ENCODE results near the gene ZNF407. TPM values are rescaled to one million over a fixed set of nuclear protein-coding genes. Genes with fewer than 3 reads are reported as not detected.

The ZNF407 gene
- total and polyA plus RNA-seq, 12 donors = 2.5 to 14.9 (median 12.7) TPM

GRCh38 chr18:75104483-75104882 lies 506.8 kb downstream of the ZNF407 start:
- no peak for ATAC-seq
- H3K4me3 ChIP-seq = no peak overlapping the region
- H3K27ac ChIP-seq = no peak overlapping the region
- DNase-seq = no peak
- peaks cover 0 to 3% (median 0%) of the 10 kb centered on the region in 7 donors for H3K27me3 ChIP-seq
- WGBS, 2 donors = 92% methylated on average over 15 of the region's 15 CpGs
- H3K4me1 ChIP-seq = no peaks in the 10 kb centered on the region
- peaks cover 0 to 13% (median 0%) of the 10 kb centered on the region in 11 donors for H3K9me3 ChIP-seq
- TF ChIP-seq CTCF (IDR thresholded peaks at IDR 0.05) = no peak
- intact Hi-C loops (cut with DNase I) = no loop called here
- H3K36me3 ChIP-seq = no peaks in the 10 kb centered on the region

- no peak overlapping the region for H3K4me3 ChIP-seq
- peaks cover 0 to 3% (median 0%) of the 10 kb centered on the region in 7 donors for H3K27me3 ChIP-seq
- H3K27ac ChIP-seq = no peak overlapping the region
- DNase-seq = no peak
- H3K36me3 ChIP-seq = no peaks in the 10 kb centered on the region
- intact Hi-C loops (cut with DNase I) = no loop called here
- WGBS, 2 donors = 92% methylated on average over 15 of the region's 15 CpGs
- no peaks in the 10 kb centered on the region for H3K4me1 ChIP-seq
- TF ChIP-seq CTCF (IDR thresholded peaks at IDR 0.05) = no peak
- peaks cover 0 to 10% (median 0%) of the 10 kb centered on the region in 11 donors for H3K9me3 ChIP-seq
- ATAC-seq = no peak
These were observed 508.0 kb downstream of the ZNF407 start for GRCh38 chr18:75105551-75106254.

GRCh38 chr18:75106746-75107145 lies 509.1 kb downstream of the ZNF407 start:
- no peak for TF ChIP-seq CTCF (IDR thresholded peaks at IDR 0.05)
- no peaks in the 10 kb centered on the region for H3K4me1 ChIP-seq
- WGBS, 2 donors = 92 to 94% methylated on average over 13 of the region's 13 CpGs
- peaks cover 0 to 3% (median 0%) of the 10 kb centered on the region in 7 donors for H3K27me3 ChIP-seq
- no peak overlapping the region for H3K27ac ChIP-seq
- intact Hi-C loops (cut with DNase I) = no loop called here
- no peak for ATAC-seq
- H3K9me3 ChIP-seq = peaks cover 0 to 5% (median 0%) of the 10 kb centered on the region in 11 donors
- H3K4me3 ChIP-seq = no peak overlapping the region
- DNase-seq = no peak
- H3K36me3 ChIP-seq = no peaks in the 10 kb centered on the region

GRCh38 chr18:75107196-75107930 lies 509.7 kb downstream of the ZNF407 start:
- H3K36me3 ChIP-seq = no peaks in the 10 kb centered on the region
- no peaks in the 10 kb centered on the region for H3K9me3 ChIP-seq
- no peaks in the 10 kb centered on the region for H3K4me1 ChIP-seq
- intact Hi-C loops (cut with DNase I) = no loop called here
- ATAC-seq (no peak), DNase-seq (no peak)
- TF ChIP-seq CTCF (IDR thresholded peaks at IDR 0.05) = no peak
- WGBS, 2 donors = 89 to 90% methylated on average over 19 of the region's 19 CpGs
- H3K27me3 ChIP-seq = peaks cover 0 to 3% (median 0%) of the 10 kb centered on the region in 7 donors
- H3K27ac ChIP-seq = no peak overlapping the region
- H3K4me3 ChIP-seq = no peak overlapping the region
